ENCODE measurements around the gene CNTN1. TPM values are rescaled to one million over a fixed set of nuclear protein-coding genes. Genes with fewer than 3 reads are reported as not detected.

The CNTN1 gene
- total and polyA plus RNA-seq, 2 donors (not counting 1 experiment from before 2014, with no cell fraction given), result not detected

DNA sequence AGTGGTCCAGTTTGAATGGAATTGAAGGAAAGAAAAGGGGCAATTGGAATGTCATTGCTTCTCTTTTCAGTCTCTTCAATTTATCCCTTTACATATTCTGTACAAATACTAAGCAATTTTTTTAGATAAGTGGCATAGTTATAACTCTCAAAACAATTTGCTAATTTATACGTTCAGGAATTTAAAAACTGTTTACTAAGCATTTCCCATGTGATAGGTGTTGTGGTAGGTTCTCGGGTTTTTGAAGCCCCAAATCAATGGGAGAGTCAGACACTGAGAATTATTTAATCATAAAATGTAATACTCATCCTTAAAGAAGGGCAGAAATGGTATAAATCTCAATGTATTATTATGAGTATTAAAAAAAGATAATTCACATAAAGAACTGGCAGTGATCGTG is 197.1 kb downstream of the CNTN1 start:
- no peak overlapping the region for H3K27ac ChIP-seq (ENCODE audit: low read length in 2 of 2)
- no peak overlapping the region for H3K4me2 ChIP-seq (replicated peaks; ENCODE audit: low read depth, low read length, poor library complexity, severe bottlenecking)
- CTCF ChIA-PET, result no interaction called here
- H2AFZ ChIP-seq (ENCODE audit: insufficient read depth, low read depth, low read length, poor library complexity, severe bottlenecking), result no peak overlapping the region
- no CpG with 5 or more reads among the region's 3 CpGs for WGBS (ENCODE audit: insufficient coverage)
- H3K36me3 ChIP-seq (replicated peaks in 1 of 2; ENCODE audit: control extremely low read depth in 1 of 2, control insufficient read depth in 1 of 2, extremely low read depth in 1 of 2, insufficient read depth in 2 of 2, low read length in 1 of 2), result no peaks in the 10 kb centered on the region
- no peak for ATAC-seq (ENCODE audit: low read depth)
- no peaks in the 10 kb centered on the region for H3K27me3 Mint-ChIP-seq
- H3K27me3 ChIP-seq (replicated peaks in 1 of 4; ENCODE audit: control extremely low read depth in 1 of 4, control insufficient read depth in 3 of 4, insufficient read depth in 4 of 4, low read length in 3 of 4), result no peaks in the 10 kb centered on the region
- no peak overlapping the region for H3K27ac Mint-ChIP-seq
- H3K79me2 ChIP-seq (ENCODE audit: control insufficient read depth, insufficient read depth, low read length), result no peaks in the 10 kb centered on the region
- no peaks in the 10 kb centered on the region for H3K9me3 Mint-ChIP-seq (ENCODE audit: insufficient read depth)
- H3K9ac ChIP-seq (ENCODE audit: low read length), result no peak overlapping the region
- H4K20me1 ChIP-seq (ENCODE audit: control insufficient read depth, insufficient read depth, low read length, poor library complexity, severe bottlenecking), result no peaks in the 10 kb centered on the region
- intact Hi-C loops (cut with micrococcal nuclease), result no loop called here
- DNase-seq, result no peak
- POLR2A ChIA-PET, result no interaction called here
- no peaks in the 10 kb centered on the region for H3K9me3 ChIP-seq (ENCODE audit: control extremely low read depth in 1 of 3, control insufficient read depth in 2 of 3, insufficient read depth in 1 of 3, low read length in 2 of 3)
- no peak overlapping the region for H3K4me3 Mint-ChIP-seq
- no peaks in the 10 kb centered on the region for H3K4me1 Mint-ChIP-seq
- TF ChIP-seq EZH2 (IDR thresholded peaks at IDR 0.05; ENCODE audit: borderline replicate concordance, insufficient read depth, low read depth, low read length, poor library complexity, severe bottlenecking), result no peak
- TF ChIP-seq, protein P1, sequence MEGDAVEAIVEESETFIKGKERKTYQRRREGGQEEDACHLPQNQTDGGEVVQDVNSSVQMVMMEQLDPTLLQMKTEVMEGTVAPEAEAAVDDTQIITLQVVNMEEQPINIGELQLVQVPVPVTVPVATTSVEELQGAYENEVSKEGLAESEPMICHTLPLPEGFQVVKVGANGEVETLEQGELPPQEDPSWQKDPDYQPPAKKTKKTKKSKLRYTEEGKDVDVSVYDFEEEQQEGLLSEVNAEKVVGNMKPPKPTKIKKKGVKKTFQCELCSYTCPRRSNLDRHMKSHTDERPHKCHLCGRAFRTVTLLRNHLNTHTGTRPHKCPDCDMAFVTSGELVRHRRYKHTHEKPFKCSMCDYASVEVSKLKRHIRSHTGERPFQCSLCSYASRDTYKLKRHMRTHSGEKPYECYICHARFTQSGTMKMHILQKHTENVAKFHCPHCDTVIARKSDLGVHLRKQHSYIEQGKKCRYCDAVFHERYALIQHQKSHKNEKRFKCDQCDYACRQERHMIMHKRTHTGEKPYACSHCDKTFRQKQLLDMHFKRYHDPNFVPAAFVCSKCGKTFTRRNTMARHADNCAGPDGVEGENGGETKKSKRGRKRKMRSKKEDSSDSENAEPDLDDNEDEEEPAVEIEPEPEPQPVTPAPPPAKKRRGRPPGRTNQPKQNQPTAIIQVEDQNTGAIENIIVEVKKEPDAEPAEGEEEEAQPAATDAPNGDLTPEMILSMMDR (IDR thresholded peaks at IDR 0.05), result no peak
- no peaks in the 10 kb centered on the region for H3K4me1 ChIP-seq (ENCODE audit: control insufficient read depth in 2 of 2, insufficient read depth in 2 of 2, low read length in 2 of 2)
- H3K4me3 ChIP-seq (ENCODE audit: control extremely low read depth in 1 of 5, extremely low read depth in 1 of 5, insufficient read depth in 1 of 5, low read depth in 2 of 5, low read length in 4 of 5), result no peak overlapping the region

DNA sequence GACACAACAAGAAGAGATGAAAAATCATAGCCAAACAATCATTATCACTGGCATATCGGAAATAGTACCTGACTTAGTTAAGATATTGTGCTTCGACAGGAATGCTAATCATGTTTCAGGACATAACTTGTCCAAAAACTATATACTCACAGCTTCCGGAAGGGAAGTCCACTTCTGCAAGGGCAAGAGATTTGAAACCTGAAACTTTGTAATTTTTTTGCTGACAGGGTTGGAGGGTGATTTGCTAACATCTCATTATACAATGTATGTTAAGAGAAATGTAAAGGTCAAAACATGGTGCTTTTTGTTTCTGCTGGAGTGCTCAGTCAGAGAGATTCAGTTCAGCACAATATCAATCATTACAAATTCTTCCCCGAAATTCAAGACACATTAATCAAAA is 200.3 kb downstream of the CNTN1 start:
- DNase-seq, result no peak
- no CpG with 5 or more reads among the region's 4 CpGs for WGBS (ENCODE audit: insufficient coverage)
- Histone ChIP-seq H3K36me3 (replicated peaks in 1 of 2; ENCODE audit: control extremely low read depth in 1 of 2, control insufficient read depth in 1 of 2, extremely low read depth in 1 of 2, insufficient read depth in 2 of 2, low read length in 1 of 2) (no peaks in the 10 kb centered on the region), H3K4me2 (replicated peaks; ENCODE audit: low read depth, low read length, poor library complexity, severe bottlenecking) (no peak overlapping the region), H3K27me3 (replicated peaks in 1 of 4; ENCODE audit: control extremely low read depth in 1 of 4, control insufficient read depth in 3 of 4, insufficient read depth in 4 of 4, low read length in 3 of 4) (no peaks in the 10 kb centered on the region), H2AFZ (ENCODE audit: insufficient read depth, low read depth, low read length, poor library complexity, severe bottlenecking) (no peak overlapping the region), H4K20me1 (ENCODE audit: control insufficient read depth, insufficient read depth, low read length, poor library complexity, severe bottlenecking) (no peaks in the 10 kb centered on the region), H3K9ac (ENCODE audit: low read length) (no peak overlapping the region), H3K4me3 (ENCODE audit: control extremely low read depth in 1 of 5, extremely low read depth in 1 of 5, insufficient read depth in 1 of 5, low read depth in 2 of 5, low read length in 4 of 5) (no peak overlapping the region), H3K27ac (ENCODE audit: low read length in 2 of 2) (no peak overlapping the region), H3K79me2 (ENCODE audit: control insufficient read depth, insufficient read depth, low read length) (no peaks in the 10 kb centered on the region), H3K9me3 (ENCODE audit: control extremely low read depth in 1 of 3, control insufficient read depth in 2 of 3, insufficient read depth in 1 of 3, low read length in 2 of 3) (no peaks in the 10 kb centered on the region), H3K4me1 (ENCODE audit: control insufficient read depth in 2 of 2, insufficient read depth in 2 of 2, low read length in 2 of 2) (no peaks in the 10 kb centered on the region)
- intact Hi-C loops (cut with micrococcal nuclease), result no loop called here
- ATAC-seq (ENCODE audit: low read depth), result no peak
- Mint-ChIP-seq H3K4me1 (no peaks in the 10 kb centered on the region), H3K27ac (no peak overlapping the region), H3K9me3 (ENCODE audit: insufficient read depth) (no peaks in the 10 kb centered on the region), H3K27me3 (no peaks in the 10 kb centered on the region), H3K4me3 (no peak overlapping the region)
- ChIA-PET POLR2A (no interaction called here), CTCF (no interaction called here)
- TF ChIP-seq EZH2 (IDR thresholded peaks at IDR 0.05; ENCODE audit: borderline replicate concordance, insufficient read depth, low read depth, low read length, poor library complexity, severe bottlenecking), result no peak
- TF ChIP-seq, protein P1 (IDR thresholded peaks at IDR 0.05), result no peak
